ENCODE data around the gene PDE10A. TPM values are rescaled to one million over a fixed set of nuclear protein-coding genes. Genes with fewer than 3 reads are reported as not detected.

PDE10A gene
- total RNA-seq, 6 donors from 2014 or later, result 0.89 to 4.9 (median 1.4) TPM

DNA sequence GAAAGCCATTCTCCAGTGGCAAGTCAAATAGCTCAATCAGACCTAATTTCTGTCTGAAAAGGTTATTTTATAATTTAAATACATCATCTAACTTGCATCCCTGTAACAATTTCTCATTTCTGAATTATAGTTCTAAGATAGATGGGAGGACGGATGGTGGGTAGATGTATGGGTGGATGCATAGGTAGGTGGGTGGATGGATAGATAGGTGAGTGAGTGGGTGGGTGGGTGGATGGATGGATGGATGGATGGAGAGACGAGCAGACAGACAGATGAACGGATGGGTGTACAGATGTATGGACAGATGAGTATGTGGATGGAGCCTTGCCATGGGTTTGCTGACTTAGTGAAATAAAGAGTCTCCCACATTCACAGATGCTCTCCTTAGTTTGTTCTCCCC is 20.0 kb downstream of the PDE10A start:
- ATAC-seq (ENCODE audit: low FRiP score in 2 of 2) (no peak), DNase-seq (no peak)
- Histone ChIP-seq H3K9me3 (no peaks in the 10 kb centered on the region), H3K36me3 (no peaks in the 10 kb centered on the region), H3K4me3 (no peak overlapping the region), H3K27ac (no peak overlapping the region), H3K4me1 (no peaks in the 10 kb centered on the region), H3K27me3 (no peaks in the 10 kb centered on the region)
- 73 to 76% methylated on average over 3 of the region's 3 CpGs for WGBS, 2 donors
- no peak for TF ChIP-seq POLR2A (IDR thresholded peaks at IDR 0.05)
- TF ChIP-seq, protein P1, sequence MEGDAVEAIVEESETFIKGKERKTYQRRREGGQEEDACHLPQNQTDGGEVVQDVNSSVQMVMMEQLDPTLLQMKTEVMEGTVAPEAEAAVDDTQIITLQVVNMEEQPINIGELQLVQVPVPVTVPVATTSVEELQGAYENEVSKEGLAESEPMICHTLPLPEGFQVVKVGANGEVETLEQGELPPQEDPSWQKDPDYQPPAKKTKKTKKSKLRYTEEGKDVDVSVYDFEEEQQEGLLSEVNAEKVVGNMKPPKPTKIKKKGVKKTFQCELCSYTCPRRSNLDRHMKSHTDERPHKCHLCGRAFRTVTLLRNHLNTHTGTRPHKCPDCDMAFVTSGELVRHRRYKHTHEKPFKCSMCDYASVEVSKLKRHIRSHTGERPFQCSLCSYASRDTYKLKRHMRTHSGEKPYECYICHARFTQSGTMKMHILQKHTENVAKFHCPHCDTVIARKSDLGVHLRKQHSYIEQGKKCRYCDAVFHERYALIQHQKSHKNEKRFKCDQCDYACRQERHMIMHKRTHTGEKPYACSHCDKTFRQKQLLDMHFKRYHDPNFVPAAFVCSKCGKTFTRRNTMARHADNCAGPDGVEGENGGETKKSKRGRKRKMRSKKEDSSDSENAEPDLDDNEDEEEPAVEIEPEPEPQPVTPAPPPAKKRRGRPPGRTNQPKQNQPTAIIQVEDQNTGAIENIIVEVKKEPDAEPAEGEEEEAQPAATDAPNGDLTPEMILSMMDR (IDR thresholded peaks at IDR 0.05), result no peak
- TF ChIP-seq POLR2AphosphoS5 (IDR thresholded peaks at IDR 0.05), result no peak
- TF ChIP-seq EP300 (IDR thresholded peaks at IDR 0.05), result no peak

- Histone ChIP-seq H3K36me3 (no peaks in the 10 kb centered on the region), H3K4me1 (no peaks in the 10 kb centered on the region), H3K4me3 (no peak overlapping the region), H3K9me3 (no peaks in the 10 kb centered on the region), H3K27me3 (no peaks in the 10 kb centered on the region), H3K27ac (no peak overlapping the region)
- ATAC-seq (ENCODE audit: low FRiP score in 2 of 2) (peak in 1 of 2 donors; percentile 21), DNase-seq (peak in 1 of 2 donors; percentile 22)
- TF ChIP-seq POLR2AphosphoS5 (IDR thresholded peaks at IDR 0.05) (no peak), POLR2A (IDR thresholded peaks at IDR 0.05) (no peak), EP300 (IDR thresholded peaks at IDR 0.05) (no peak)
- TF ChIP-seq, protein P1 (IDR thresholded peaks at IDR 0.05), result no peak
- 83 to 85% methylated on average over 15 of the region's 15 CpGs for WGBS, 2 donors
Observed at GRCh38 chr6:165641672-165642156, 21.3 kb downstream of the PDE10A start.

DNA sequence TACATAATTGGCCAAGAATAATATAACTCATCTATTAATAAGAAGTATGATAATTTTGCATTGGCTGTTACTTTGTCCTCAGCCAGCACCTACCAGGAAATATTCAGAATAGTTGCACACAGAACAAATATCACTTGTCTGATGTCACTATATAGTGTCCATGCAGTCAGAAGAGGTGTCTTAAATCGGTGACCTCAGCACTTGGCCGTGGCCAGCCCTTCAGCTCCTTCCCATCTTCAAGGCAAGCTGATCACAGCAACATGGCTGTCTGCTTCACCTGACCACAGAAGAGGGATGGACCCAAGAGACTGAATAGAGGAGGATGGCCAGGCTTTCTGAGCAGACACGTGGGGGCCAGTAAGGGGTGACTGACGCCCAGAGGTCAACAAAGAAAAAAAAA is 22.2 kb downstream of the PDE10A start:
- H3K27me3 ChIP-seq, result no peaks in the 10 kb centered on the region
- no peaks in the 10 kb centered on the region for H3K4me1 ChIP-seq
- no peak overlapping the region for H3K4me3 ChIP-seq
- TF ChIP-seq, protein P1 (IDR thresholded peaks at IDR 0.05), result no peak
- no peak for TF ChIP-seq POLR2A (IDR thresholded peaks at IDR 0.05)
- TF ChIP-seq EP300 (IDR thresholded peaks at IDR 0.05), result no peak
- TF ChIP-seq POLR2AphosphoS5 (IDR thresholded peaks at IDR 0.05), result no peak
- WGBS, 2 donors, result 67 to 79% methylated on average over 4 of the region's 4 CpGs
- no peaks in the 10 kb centered on the region for H3K9me3 ChIP-seq
- no peak for ATAC-seq (ENCODE audit: low FRiP score in 2 of 2)
- H3K27ac ChIP-seq, result no peak overlapping the region
- no peaks in the 10 kb centered on the region for H3K36me3 ChIP-seq
- no peak for DNase-seq

- TF ChIP-seq POLR2AphosphoS5 (IDR thresholded peaks at IDR 0.05) (no peak), POLR2A (IDR thresholded peaks at IDR 0.05) (no peak), EP300 (IDR thresholded peaks at IDR 0.05) (no peak)
- TF ChIP-seq, protein P1 (IDR thresholded peaks at IDR 0.05), result no peak
- no peaks in the 10 kb centered on the region for H3K36me3 ChIP-seq
- no peaks in the 10 kb centered on the region for H3K27me3 ChIP-seq
- ATAC-seq (ENCODE audit: low FRiP score in 2 of 2), result no peak
- no peaks in the 10 kb centered on the region for H3K9me3 ChIP-seq
- H3K4me3 ChIP-seq, result no peak overlapping the region
- H3K4me1 ChIP-seq, result no peaks in the 10 kb centered on the region
- 95 to 100% methylated on average over 2 of the region's 2 CpGs for WGBS, 2 donors
- DNase-seq, result no peak
- H3K27ac ChIP-seq, result no peak overlapping the region
Observed at GRCh38 chr6:165638530-165638929, 24.5 kb downstream of the PDE10A start.

DNA sequence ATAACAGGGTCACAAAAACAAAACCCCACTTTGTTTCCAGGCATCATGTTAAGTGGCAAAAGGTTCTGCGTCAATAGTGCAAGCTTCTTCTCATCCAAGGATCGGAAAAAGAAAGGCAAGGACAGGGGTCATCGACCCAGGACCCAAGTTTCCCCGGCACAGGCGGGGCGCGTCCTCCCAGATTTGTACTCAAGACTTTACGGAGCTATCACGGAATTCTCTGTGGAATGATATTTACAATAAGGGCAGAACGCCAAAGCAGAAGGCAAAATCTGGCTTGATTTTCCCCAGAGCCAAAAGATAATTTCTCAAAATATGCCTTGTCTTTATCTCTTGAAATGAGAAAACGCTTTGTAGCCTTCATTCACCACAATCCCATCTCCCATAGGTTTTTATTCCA is 25.5 kb downstream of the PDE10A start:
- Histone ChIP-seq H3K4me3 (no peak overlapping the region), H3K27ac (no peak overlapping the region), H3K27me3 (no peaks in the 10 kb centered on the region), H3K36me3 (no peaks in the 10 kb centered on the region), H3K4me1 (no peaks in the 10 kb centered on the region), H3K9me3 (no peaks in the 10 kb centered on the region)
- WGBS, 2 donors, result 62 to 71% methylated on average over 11 of the region's 11 CpGs
- DNase-seq, result no peak
- TF ChIP-seq POLR2AphosphoS5 (IDR thresholded peaks at IDR 0.05), result no peak
- no peak for TF ChIP-seq POLR2A (IDR thresholded peaks at IDR 0.05)
- no peak for TF ChIP-seq EP300 (IDR thresholded peaks at IDR 0.05)
- TF ChIP-seq, protein P1 (IDR thresholded peaks at IDR 0.05), result no peak
- ATAC-seq (ENCODE audit: low FRiP score in 2 of 2), result no peak
